HL-60 (cell line): ENCODE data around the gene MARCHF9.

Source experiments
- DNase-seq, 2 experiments: peaks; one replicate each; pipeline ENCODE4 v3.0.0-alpha.2; 2010 to 2020; ENCODE audit warnings: low read depth in 1 of 2, low spot score in 1 of 2
- H3K27ac ChIP-seq: fragments of 250-450 bp; sonication (Bioruptor Pico); replicated peaks from 2 replicates; pipeline ENCODE4 v1.5.1; 2020; ENCODE audit warnings: mild to moderate bottlenecking, moderate library complexity
- H3K27me3 ChIP-seq: fragments of 250-450 bp; sonication (Bioruptor Pico); 2 replicates; pipeline ENCODE4 v1.5.1; 2021; ENCODE audit warnings: mild to moderate bottlenecking, moderate library complexity; ENCODE audit not compliant: insufficient read depth, poor library complexity, severe bottlenecking
- H3K4me3 ChIP-seq: replicated peaks from 2 replicates; pipeline ENCODE4 v1.5.1; 2011; ENCODE audit warnings: mild to moderate bottlenecking, control low read depth, low read length; ENCODE audit not compliant: insufficient read depth
- CTCF ChIP-seq: IDR thresholded peaks from one replicate; pipeline ENCODE4 v1.5.1; 2011; ENCODE audit warnings: low read length, control low read depth, inconsistent platforms; ENCODE audit not compliant: insufficient read depth
- GABPA ChIP-seq: IDR thresholded peaks from 2 replicates; pipeline ENCODE4 v1.6.1; 2012; ENCODE audit warnings: low read depth
- POLR2AphosphoS5 ChIP-seq: IDR thresholded peaks from 2 replicates; pipeline ENCODE4 v1.6.1; 2012; ENCODE audit warnings: low read depth
- SPI1 ChIP-seq: IDR thresholded peaks from 2 replicates; pipeline ENCODE4 v1.6.1; 2012; ENCODE audit warnings: low read depth, mild to moderate bottlenecking, borderline replicate concordance
- TF ChIP-seq, protein P1 (sequence below): IDR thresholded peaks from 2 replicates; pipeline ENCODE4 v1.6.1; 2012; ENCODE audit warnings: low read depth; ENCODE audit not compliant: insufficient replicate concordance

MARCHF9 gene

DNA sequence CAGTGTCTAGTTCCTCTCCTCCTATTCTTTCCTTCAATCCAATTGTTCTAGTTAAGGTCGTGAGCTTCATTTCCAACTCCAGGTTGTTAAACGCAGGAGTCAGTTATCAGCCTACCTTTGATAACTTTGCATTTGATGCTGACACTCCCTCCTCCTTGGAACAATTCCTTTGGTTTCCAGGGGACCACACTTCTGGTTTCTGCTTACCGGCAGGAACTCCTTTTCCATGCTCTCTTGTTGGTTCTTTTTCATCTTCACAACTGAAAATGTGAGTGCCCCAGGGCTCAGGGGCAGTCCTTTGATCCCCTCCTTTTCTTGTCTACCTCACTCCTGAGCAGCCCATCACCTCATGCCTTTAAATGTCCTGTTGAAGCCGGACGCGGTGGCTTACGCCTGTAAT lies 22.5 kb downstream of the MARCHF9 start:
- TF ChIP-seq GABPA (no peak), POLR2AphosphoS5 (no peak), CTCF (no peak), SPI1 (no peak)
- TF ChIP-seq, protein P1, sequence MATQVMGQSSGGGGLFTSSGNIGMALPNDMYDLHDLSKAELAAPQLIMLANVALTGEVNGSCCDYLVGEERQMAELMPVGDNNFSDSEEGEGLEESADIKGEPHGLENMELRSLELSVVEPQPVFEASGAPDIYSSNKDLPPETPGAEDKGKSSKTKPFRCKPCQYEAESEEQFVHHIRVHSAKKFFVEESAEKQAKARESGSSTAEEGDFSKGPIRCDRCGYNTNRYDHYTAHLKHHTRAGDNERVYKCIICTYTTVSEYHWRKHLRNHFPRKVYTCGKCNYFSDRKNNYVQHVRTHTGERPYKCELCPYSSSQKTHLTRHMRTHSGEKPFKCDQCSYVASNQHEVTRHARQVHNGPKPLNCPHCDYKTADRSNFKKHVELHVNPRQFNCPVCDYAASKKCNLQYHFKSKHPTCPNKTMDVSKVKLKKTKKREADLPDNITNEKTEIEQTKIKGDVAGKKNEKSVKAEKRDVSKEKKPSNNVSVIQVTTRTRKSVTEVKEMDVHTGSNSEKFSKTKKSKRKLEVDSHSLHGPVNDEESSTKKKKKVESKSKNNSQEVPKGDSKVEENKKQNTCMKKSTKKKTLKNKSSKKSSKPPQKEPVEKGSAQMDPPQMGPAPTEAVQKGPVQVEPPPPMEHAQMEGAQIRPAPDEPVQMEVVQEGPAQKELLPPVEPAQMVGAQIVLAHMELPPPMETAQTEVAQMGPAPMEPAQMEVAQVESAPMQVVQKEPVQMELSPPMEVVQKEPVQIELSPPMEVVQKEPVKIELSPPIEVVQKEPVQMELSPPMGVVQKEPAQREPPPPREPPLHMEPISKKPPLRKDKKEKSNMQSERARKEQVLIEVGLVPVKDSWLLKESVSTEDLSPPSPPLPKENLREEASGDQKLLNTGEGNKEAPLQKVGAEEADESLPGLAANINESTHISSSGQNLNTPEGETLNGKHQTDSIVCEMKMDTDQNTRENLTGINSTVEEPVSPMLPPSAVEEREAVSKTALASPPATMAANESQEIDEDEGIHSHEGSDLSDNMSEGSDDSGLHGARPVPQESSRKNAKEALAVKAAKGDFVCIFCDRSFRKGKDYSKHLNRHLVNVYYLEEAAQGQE = no peak
- Histone ChIP-seq H3K27me3 (no peaks in the 10 kb centered on the region), H3K4me3 (no peak overlapping the region), H3K27ac (no peak overlapping the region)
- no peak for DNase-seq

DNA sequence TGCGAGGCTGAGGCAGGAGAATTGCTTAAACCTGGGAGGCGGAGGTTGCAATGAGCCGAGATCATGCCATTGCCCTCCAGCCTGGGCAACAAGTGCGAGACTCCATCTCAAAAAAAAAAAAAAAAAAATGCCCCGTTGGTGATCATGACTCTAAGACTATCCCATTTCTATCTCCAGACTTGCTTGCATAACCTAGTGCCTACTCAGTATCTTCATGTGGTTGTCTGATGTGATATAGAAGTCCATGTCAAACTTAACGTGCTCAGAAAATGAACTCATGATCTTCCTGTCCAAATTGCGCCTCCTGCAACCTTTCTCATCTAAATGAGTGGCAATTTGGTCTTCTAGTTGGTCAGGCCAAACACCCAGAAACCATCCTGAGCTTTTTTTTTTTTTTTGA lies 23.0 kb downstream of the MARCHF9 start:
- no peak for DNase-seq
- H3K27me3 ChIP-seq = no peaks in the 10 kb centered on the region

GRCh38 chr12:57779736-57780135 lies 24.8 kb downstream of the MARCHF9 start:
- Histone ChIP-seq H3K4me3 (no peak overlapping the region), H3K27ac (no peak overlapping the region), H3K27me3 (no peaks in the 10 kb centered on the region)
- no peak for DNase-seq
- no peak for TF ChIP-seq POLR2AphosphoS5
- no peak for TF ChIP-seq SPI1
- no peak for TF ChIP-seq GABPA
- no peak for TF ChIP-seq CTCF
- TF ChIP-seq, protein P1 = no peak

More for the DNA sequence above, 23.0 kb downstream of the MARCHF9 start:
- TF ChIP-seq CTCF = no peak
- TF ChIP-seq POLR2AphosphoS5 = no peak
- no peak for TF ChIP-seq SPI1
- TF ChIP-seq GABPA = no peak
- TF ChIP-seq, protein P1 = no peak
- H3K4me3 ChIP-seq = no peak overlapping the region
- no peak overlapping the region for H3K27ac ChIP-seq
